GM23338 (cell line): ENCODE data around the gene HMGN5.

Source experiments
- CREB1 ChIP-seq: fragments of 250-450 bp; sonication (Bioruptor Pico); IDR thresholded peaks from 2 replicates; pipeline ENCODE4 v1.5.0; 2020; ENCODE audit warnings: low read depth, mild to moderate bottlenecking, moderate library complexity
- EZH2 ChIP-seq: fragments of 200-600 bp; sonication (generic); IDR thresholded peaks from one replicate; pipeline ENCODE4 v1.8.0; 2017; ENCODE audit warnings: antibody characterized with exemption, mild to moderate bottlenecking, low read depth; ENCODE audit not compliant: unreplicated experiment
- EZH2phosphoT487 ChIP-seq: fragments of 200-600 bp; sonication (generic); IDR thresholded peaks from one replicate; pipeline ENCODE4 v1.8.1; 2018; ENCODE audit warnings: antibody characterized with exemption; ENCODE audit not compliant: unreplicated experiment
- NANOG ChIP-seq: IDR thresholded peaks from 2 replicates; pipeline ENCODE4 v1.6.1; 2016; ENCODE audit warnings: antibody characterized with exemption, borderline replicate concordance
- POLR2AphosphoS5 ChIP-seq: IDR thresholded peaks from 2 replicates; pipeline ENCODE4 v1.6.1; 2016; ENCODE audit warnings: antibody characterized with exemption, low read depth
- STAT1 ChIP-seq: IDR thresholded peaks from one replicate; pipeline ENCODE4 v1.6.1; 2016; ENCODE audit warnings: antibody characterized with exemption; ENCODE audit not compliant: unreplicated experiment
- TF ChIP-seq, protein P1 (sequence below), 2 experiments: fragments of 200-600 bp in 1 of 2; sonication (generic) in 1 of 2; conservative IDR thresholded peaks; 2 replicates each; pipeline versions ENCODE4 v1.5.1 to v1.6.1; 2016 to 2017; ENCODE audit warnings: antibody characterized with exemption in 2 of 2, low read depth in 2 of 2, mild to moderate bottlenecking in 2 of 2, moderate library complexity in 1 of 2
- TF ChIP-seq, protein P2 (sequence below): IDR thresholded peaks from one replicate; pipeline ENCODE4 v1.6.1; 2018; ENCODE audit warnings: antibody characterized with exemption; ENCODE audit not compliant: unreplicated experiment

DNA sequence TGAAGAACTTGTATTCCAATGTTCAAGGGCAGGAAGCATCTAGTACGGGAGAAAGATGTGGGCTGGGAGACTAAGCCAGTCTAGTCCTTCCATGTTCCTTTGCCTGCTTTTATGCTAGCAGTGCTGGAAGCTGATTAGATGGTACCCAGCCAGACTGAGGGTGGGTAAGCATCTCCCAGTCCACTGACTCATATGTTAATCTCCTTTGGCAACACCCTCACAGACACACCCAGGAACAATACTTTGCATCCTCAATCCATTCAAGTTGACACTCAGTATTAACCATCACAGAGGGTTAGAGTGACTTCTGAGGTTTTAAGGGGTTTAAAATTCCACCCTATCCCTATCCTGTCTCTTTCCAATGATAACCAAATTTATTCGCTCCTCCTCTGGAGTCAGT, 6.5 kb downstream of the HMGN5 start:
- TF ChIP-seq, protein P1, sequence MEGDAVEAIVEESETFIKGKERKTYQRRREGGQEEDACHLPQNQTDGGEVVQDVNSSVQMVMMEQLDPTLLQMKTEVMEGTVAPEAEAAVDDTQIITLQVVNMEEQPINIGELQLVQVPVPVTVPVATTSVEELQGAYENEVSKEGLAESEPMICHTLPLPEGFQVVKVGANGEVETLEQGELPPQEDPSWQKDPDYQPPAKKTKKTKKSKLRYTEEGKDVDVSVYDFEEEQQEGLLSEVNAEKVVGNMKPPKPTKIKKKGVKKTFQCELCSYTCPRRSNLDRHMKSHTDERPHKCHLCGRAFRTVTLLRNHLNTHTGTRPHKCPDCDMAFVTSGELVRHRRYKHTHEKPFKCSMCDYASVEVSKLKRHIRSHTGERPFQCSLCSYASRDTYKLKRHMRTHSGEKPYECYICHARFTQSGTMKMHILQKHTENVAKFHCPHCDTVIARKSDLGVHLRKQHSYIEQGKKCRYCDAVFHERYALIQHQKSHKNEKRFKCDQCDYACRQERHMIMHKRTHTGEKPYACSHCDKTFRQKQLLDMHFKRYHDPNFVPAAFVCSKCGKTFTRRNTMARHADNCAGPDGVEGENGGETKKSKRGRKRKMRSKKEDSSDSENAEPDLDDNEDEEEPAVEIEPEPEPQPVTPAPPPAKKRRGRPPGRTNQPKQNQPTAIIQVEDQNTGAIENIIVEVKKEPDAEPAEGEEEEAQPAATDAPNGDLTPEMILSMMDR (conservative IDR thresholded peaks at IDR 0.05; ENCODE audit: low read depth in 2 of 2), result no peak
- TF ChIP-seq EZH2 (no peak), POLR2AphosphoS5 (no peak), CREB1 (no peak), EZH2phosphoT487 (no peak), STAT1 (no peak), NANOG (no peak)
- TF ChIP-seq, protein P2, sequence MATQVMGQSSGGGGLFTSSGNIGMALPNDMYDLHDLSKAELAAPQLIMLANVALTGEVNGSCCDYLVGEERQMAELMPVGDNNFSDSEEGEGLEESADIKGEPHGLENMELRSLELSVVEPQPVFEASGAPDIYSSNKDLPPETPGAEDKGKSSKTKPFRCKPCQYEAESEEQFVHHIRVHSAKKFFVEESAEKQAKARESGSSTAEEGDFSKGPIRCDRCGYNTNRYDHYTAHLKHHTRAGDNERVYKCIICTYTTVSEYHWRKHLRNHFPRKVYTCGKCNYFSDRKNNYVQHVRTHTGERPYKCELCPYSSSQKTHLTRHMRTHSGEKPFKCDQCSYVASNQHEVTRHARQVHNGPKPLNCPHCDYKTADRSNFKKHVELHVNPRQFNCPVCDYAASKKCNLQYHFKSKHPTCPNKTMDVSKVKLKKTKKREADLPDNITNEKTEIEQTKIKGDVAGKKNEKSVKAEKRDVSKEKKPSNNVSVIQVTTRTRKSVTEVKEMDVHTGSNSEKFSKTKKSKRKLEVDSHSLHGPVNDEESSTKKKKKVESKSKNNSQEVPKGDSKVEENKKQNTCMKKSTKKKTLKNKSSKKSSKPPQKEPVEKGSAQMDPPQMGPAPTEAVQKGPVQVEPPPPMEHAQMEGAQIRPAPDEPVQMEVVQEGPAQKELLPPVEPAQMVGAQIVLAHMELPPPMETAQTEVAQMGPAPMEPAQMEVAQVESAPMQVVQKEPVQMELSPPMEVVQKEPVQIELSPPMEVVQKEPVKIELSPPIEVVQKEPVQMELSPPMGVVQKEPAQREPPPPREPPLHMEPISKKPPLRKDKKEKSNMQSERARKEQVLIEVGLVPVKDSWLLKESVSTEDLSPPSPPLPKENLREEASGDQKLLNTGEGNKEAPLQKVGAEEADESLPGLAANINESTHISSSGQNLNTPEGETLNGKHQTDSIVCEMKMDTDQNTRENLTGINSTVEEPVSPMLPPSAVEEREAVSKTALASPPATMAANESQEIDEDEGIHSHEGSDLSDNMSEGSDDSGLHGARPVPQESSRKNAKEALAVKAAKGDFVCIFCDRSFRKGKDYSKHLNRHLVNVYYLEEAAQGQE, result no peak
